ENCODE data around the gene DRC1.

The DRC1 gene

DNA sequence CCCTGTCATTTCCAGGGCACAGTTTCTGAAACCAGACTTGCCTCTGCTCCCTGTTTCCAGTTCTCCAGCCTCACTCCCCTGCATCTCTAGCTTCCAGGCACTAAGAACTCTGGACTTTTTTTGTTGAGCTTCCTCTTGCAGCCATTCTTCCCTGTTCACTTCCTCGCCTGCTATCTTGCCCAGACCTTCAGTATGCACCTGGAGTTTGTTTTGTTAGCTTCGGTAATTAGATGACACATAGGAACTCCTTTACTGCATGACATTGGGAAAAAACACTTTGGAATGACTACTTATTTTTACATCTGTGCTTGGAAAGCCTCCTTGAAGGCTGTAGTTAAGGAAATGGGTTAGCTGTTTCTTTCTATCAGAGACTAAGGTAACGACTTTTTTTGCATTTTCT, 41.0 kb downstream of the DRC1 start:
- H3K27ac ChIP-seq (ENCODE audit: low read length), result no peak overlapping the region
- no peak overlapping the region for H3K4me3 ChIP-seq (ENCODE audit: low read length)

DNA sequence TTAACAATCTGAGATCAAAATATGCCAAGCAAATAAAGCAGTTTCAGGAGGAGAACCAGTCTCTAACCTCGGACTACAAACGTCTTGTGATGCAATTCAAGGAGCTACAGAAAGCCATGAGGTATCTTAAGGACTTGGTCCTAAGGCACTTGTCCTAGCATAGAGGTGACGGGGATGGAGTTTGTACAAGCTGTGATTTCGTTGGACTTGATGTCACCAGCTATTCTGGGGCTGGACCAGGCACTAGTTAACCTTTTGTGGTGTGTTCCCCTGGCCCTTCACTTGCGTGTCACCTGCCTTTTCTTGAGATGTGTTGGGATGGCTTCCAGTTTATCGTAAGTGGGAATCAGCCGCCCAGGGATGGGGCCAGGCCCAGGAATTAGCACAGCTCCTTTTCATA, 42.5 kb downstream of the DRC1 start:
- Histone ChIP-seq H4K20me1 (ENCODE audit: insufficient read depth, low read length) (no peaks in the 10 kb centered on the region), H3K4me2 (ENCODE audit: low read depth, low read length) (no peak overlapping the region), H3K9me2 (replicated peaks; ENCODE audit: insufficient read depth, low read length) (no peaks in the 10 kb centered on the region), H3K36me3 (replicated peaks; ENCODE audit: insufficient read depth, low read length) (no peaks in the 10 kb centered on the region), H3K79me2 (ENCODE audit: low read length) (no peaks in the 10 kb centered on the region), H3F3A (ENCODE audit: insufficient read depth, low read length) (no peaks in the 10 kb centered on the region), H3K9me3 (replicated peaks; ENCODE audit: insufficient read depth, low read length) (no peaks in the 10 kb centered on the region), H3K4me1 (ENCODE audit: low read length) (no peaks in the 10 kb centered on the region), H2AFZ (ENCODE audit: low read length) (no peak overlapping the region), H3K27ac (ENCODE audit: low read length) (no peak overlapping the region), H3K4me3 (ENCODE audit: low read length) (no peak overlapping the region), H3K27me3 (replicated peaks; ENCODE audit: insufficient read depth, low read length) (no peaks in the 10 kb centered on the region), H3K9ac (ENCODE audit: low read length) (no peak overlapping the region)
- TF ChIP-seq EZH2 (optimal IDR thresholded peaks at IDR 0.05; ENCODE audit: low read depth, low read length), result no peak
- no peak for TF ChIP-seq EZH2phosphoT487 (IDR thresholded peaks at IDR 0.05; ENCODE audit: low read length)
- TF ChIP-seq, protein P1, sequence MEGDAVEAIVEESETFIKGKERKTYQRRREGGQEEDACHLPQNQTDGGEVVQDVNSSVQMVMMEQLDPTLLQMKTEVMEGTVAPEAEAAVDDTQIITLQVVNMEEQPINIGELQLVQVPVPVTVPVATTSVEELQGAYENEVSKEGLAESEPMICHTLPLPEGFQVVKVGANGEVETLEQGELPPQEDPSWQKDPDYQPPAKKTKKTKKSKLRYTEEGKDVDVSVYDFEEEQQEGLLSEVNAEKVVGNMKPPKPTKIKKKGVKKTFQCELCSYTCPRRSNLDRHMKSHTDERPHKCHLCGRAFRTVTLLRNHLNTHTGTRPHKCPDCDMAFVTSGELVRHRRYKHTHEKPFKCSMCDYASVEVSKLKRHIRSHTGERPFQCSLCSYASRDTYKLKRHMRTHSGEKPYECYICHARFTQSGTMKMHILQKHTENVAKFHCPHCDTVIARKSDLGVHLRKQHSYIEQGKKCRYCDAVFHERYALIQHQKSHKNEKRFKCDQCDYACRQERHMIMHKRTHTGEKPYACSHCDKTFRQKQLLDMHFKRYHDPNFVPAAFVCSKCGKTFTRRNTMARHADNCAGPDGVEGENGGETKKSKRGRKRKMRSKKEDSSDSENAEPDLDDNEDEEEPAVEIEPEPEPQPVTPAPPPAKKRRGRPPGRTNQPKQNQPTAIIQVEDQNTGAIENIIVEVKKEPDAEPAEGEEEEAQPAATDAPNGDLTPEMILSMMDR (IDR thresholded peaks at IDR 0.05; ENCODE audit: low read length), result no peak
- no peak for DNase-seq

More for the DNA sequence above, 41.0 kb downstream of the DRC1 start:
- no peaks in the 10 kb centered on the region for H3F3A ChIP-seq (ENCODE audit: insufficient read depth, low read length)
- TF ChIP-seq, protein P1 (IDR thresholded peaks at IDR 0.05; ENCODE audit: low read length), result no peak
- TF ChIP-seq EZH2phosphoT487 (IDR thresholded peaks at IDR 0.05; ENCODE audit: low read length), result no peak
- no peak for TF ChIP-seq EZH2 (optimal IDR thresholded peaks at IDR 0.05; ENCODE audit: low read depth, low read length)
- H3K27me3 ChIP-seq (replicated peaks; ENCODE audit: insufficient read depth, low read length), result no peaks in the 10 kb centered on the region
- no peak for DNase-seq
- no peaks in the 10 kb centered on the region for H4K20me1 ChIP-seq (ENCODE audit: insufficient read depth, low read length)
- no peaks in the 10 kb centered on the region for H3K9me2 ChIP-seq (replicated peaks; ENCODE audit: insufficient read depth, low read length)
- no peak overlapping the region for H2AFZ ChIP-seq (ENCODE audit: low read length)
- no peaks in the 10 kb centered on the region for H3K79me2 ChIP-seq (ENCODE audit: low read length)
- H3K9ac ChIP-seq (ENCODE audit: low read length), result no peak overlapping the region
- no peaks in the 10 kb centered on the region for H3K36me3 ChIP-seq (replicated peaks; ENCODE audit: insufficient read depth, low read length)
- no peaks in the 10 kb centered on the region for H3K9me3 ChIP-seq (replicated peaks; ENCODE audit: insufficient read depth, low read length)
- H3K4me1 ChIP-seq (ENCODE audit: low read length), result no peaks in the 10 kb centered on the region
- no peak overlapping the region for H3K4me2 ChIP-seq (ENCODE audit: low read depth, low read length)

DNA sequence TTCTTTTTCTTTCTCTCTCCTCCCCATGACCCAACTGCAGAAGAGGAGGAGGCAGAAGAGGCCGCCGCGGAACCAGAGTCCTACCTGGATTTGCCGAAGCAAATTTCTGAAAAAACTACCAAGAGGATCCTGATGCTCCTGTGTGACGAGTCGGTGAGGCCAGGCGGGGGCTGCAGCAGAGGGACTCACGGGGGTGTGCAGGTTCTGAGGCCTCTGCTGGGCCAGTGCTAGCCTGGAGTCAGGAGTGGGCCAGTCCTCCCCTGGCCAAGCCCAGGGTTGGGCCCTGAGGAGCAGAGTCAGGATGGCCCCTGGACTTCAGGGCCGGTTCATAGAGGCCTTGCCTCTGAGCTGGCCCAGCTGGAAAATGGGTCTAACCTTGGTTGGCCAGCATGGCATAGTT, 46.9 kb downstream of the DRC1 start:
- Histone ChIP-seq H3K79me2 (ENCODE audit: low read length) (no peaks in the 10 kb centered on the region), H3K9me2 (replicated peaks; ENCODE audit: insufficient read depth, low read length) (no peaks in the 10 kb centered on the region), H3K36me3 (replicated peaks; ENCODE audit: insufficient read depth, low read length) (no peaks in the 10 kb centered on the region), H3K27me3 (replicated peaks; ENCODE audit: insufficient read depth, low read length) (no peaks in the 10 kb centered on the region), H3K4me3 (ENCODE audit: low read length) (no peak overlapping the region), H3K4me2 (ENCODE audit: low read depth, low read length) (no peak overlapping the region), H3K4me1 (ENCODE audit: low read length) (no peaks in the 10 kb centered on the region), H2AFZ (ENCODE audit: low read length) (no peak overlapping the region), H3K9ac (ENCODE audit: low read length) (no peak overlapping the region), H3K27ac (ENCODE audit: low read length) (no peak overlapping the region), H4K20me1 (ENCODE audit: insufficient read depth, low read length) (no peaks in the 10 kb centered on the region), H3K9me3 (replicated peaks; ENCODE audit: insufficient read depth, low read length) (no peaks in the 10 kb centered on the region), H3F3A (ENCODE audit: insufficient read depth, low read length) (no peaks in the 10 kb centered on the region)
- no peak for DNase-seq
- TF ChIP-seq, protein P1 (IDR thresholded peaks at IDR 0.05; ENCODE audit: low read length), result no peak
- TF ChIP-seq EZH2 (optimal IDR thresholded peaks at IDR 0.05; ENCODE audit: low read depth, low read length) (no peak), EZH2phosphoT487 (IDR thresholded peaks at IDR 0.05; ENCODE audit: low read length) (no peak)
